Left lung (tissue), 10 donors: ENCODE results near the gene SFI1. TPM values are rescaled to one million over a fixed set of nuclear protein-coding genes. Genes with fewer than 3 reads are reported as not detected.
"Not testable (repeated sequence)": the region's sequence is repeated elsewhere in the genome, so short reads cannot be mapped to it uniquely, and the experiment has no call there.

ENCODE experiments used
- ATAC-seq: fragments of 200-7000 bp; cut with Tn5 transposase; one replicate; pipeline ENCODE4 v1.9.1; 2020; ENCODE audit warnings: moderate library complexity
- DNase-seq, 4 donors: peaks; one replicate each; pipeline ENCODE4 v3.0.0-alpha.2; 2013 to 2020
- H3K27ac ChIP-seq, 2 donors: fragments of 200-600 bp; sonication (generic) in 1 of 2; one replicate each; pipeline versions ENCODE4 v1.5.0 to v1.8.0; 2020 to 2021
- H3K27me3 ChIP-seq, 2 donors: fragments of 200-600 bp; sonication (generic) in 1 of 2; one replicate each; pipeline versions ENCODE4 v1.5.0 to v1.8.0; 2020 to 2021
- H3K36me3 ChIP-seq, 2 donors: fragments of 200-600 bp; sonication (generic) in 1 of 2; one replicate each; pipeline versions ENCODE4 v1.5.0 to v1.8.0; 2020 to 2021
- H3K4me1 ChIP-seq, 2 donors: fragments of 200-600 bp; one replicate each; pipeline ENCODE4 v1.8.0; 2021
- H3K4me3 ChIP-seq, 2 donors: fragments of 200-600 bp; sonication (generic) in 1 of 2; one replicate each; pipeline versions ENCODE4 v1.5.0 to v1.8.0; 2020 to 2021; ENCODE audit warnings: mild to moderate bottlenecking in 1 of 2
- H3K9me3 ChIP-seq, 2 donors: fragments of 200-600 bp; sonication (generic) in 1 of 2; one replicate each; pipeline versions ENCODE4 v1.5.0 to v1.8.0; 2020 to 2021
- CTCF ChIP-seq, 2 donors: fragments of 200-600 bp; sonication (generic) in 1 of 2; IDR thresholded peaks; one replicate each; pipeline versions ENCODE4 v1.5.0 to v1.8.0; 2021; ENCODE audit warnings: antibody characterized with exemption in 2 of 2
- intact Hi-C, 2 donors: fragments of 100-400 bp; cut with DNase I; formaldehyde crosslinking; loops; one replicate each; pipeline versions ENCODE4 v1.11.2 to v1.14.2; 2022
- polyA plus RNA-seq, 6 donors: library from polyadenylated mRNA; unstranded; fragments of 120-200 nt; gene quantifications; one replicate each; pipeline ENCODE4 v1.2.1, GENCODE V29; 2013; ENCODE audit not compliant: insufficient read length in 6 of 6
- total RNA-seq, 2 donors: library from RNA; stranded (reverse); fragmentation: NEBNext Ultra II Directional; extraction: Animal tissue kit (Norgen Biotek cat#: 25700); gene quantifications; one replicate each; pipeline ENCODE4 v1.2.1, GENCODE V29; 2021
- donor health status: DM: no; HTN: yes; CAD: no.
- donor health status: DM: no; HTN: no; CAD: no.

Gene SFI1
- total and polyA plus RNA-seq, 8 donors: 27.6 to 40.7 (median 35.2) TPM

- H3K4me3 ChIP-seq: no peak overlapping the region
- no peaks in the 10 kb centered on the region for H3K9me3 ChIP-seq
- intact Hi-C loops: no loop called here
Measured at GRCh38 chr22:31652911-31653684, 156.8 kb downstream of the SFI1 start.

GRCh38 chr22:31653944-31654343 is 157.6 kb downstream of the SFI1 start:
- TF ChIP-seq CTCF (IDR thresholded peaks at IDR 0.05): no peak
- DNase-seq: no peak
- intact Hi-C loops: no loop called here
- peaks cover 0 to 4% of the 10 kb centered on the region in 2 donors for H3K36me3 ChIP-seq
- H3K4me1 ChIP-seq: peaks cover 0 to 32% of the 10 kb centered on the region in 2 donors
- no peak overlapping the region for H3K4me3 ChIP-seq
- H3K9me3 ChIP-seq: no peaks in the 10 kb centered on the region
- ATAC-seq: no peak
- no peaks in the 10 kb centered on the region for H3K27me3 ChIP-seq
- H3K27ac ChIP-seq: no peak overlapping the region

More at GRCh38 chr22:31652911-31653684, 156.8 kb downstream of the SFI1 start:
- ATAC-seq (no peak), DNase-seq (no peak)
- no peak for TF ChIP-seq CTCF (IDR thresholded peaks at IDR 0.05)
- Histone ChIP-seq H3K4me1 (peaks cover 0 to 32% of the 10 kb centered on the region in 2 donors), H3K36me3 (peaks cover 0 to 11% of the 10 kb centered on the region in 2 donors), H3K27me3 (no peaks in the 10 kb centered on the region), H3K27ac (no peak overlapping the region)

- H3K27ac ChIP-seq: no peak overlapping the region
- H3K9me3 ChIP-seq: no peaks in the 10 kb centered on the region
- H3K27me3 ChIP-seq: no peaks in the 10 kb centered on the region
- H3K36me3 ChIP-seq: peaks cover 0 to 2% of the 10 kb centered on the region in 2 donors
- ATAC-seq: no peak
- TF ChIP-seq CTCF (IDR thresholded peaks at IDR 0.05): no peak
- intact Hi-C loops: no loop called here
- no peak overlapping the region for H3K4me3 ChIP-seq
- no peak for DNase-seq
- H3K4me1 ChIP-seq: peaks cover 0 to 32% of the 10 kb centered on the region in 2 donors
Measured at GRCh38 chr22:31654408-31654807, 158.1 kb downstream of the SFI1 start.

GRCh38 chr22:31659246-31659645 is 162.9 kb downstream of the SFI1 start:
- H3K36me3 ChIP-seq: no peaks in the 10 kb centered on the region
- H3K27ac ChIP-seq: no peak overlapping the region
- H3K9me3 ChIP-seq: no peaks in the 10 kb centered on the region
- no peak for TF ChIP-seq CTCF (IDR thresholded peaks at IDR 0.05)
- peaks cover 8 to 23% of the 10 kb centered on the region in 2 donors for H3K4me1 ChIP-seq
- H3K27me3 ChIP-seq: no peaks in the 10 kb centered on the region
- intact Hi-C loops: no loop called here
- ATAC-seq: no peak
- no peak overlapping the region for H3K4me3 ChIP-seq
- no peak for DNase-seq

GRCh38 chr22:31660860-31661341 is 164.6 kb downstream of the SFI1 start:
- H3K27me3 ChIP-seq, intact Hi-C loops, H3K9me3 ChIP-seq, ATAC-seq, DNase-seq, H3K36me3 ChIP-seq: not testable (repeated sequence)
- Histone ChIP-seq H3K4me3 (peak overlapping the region; percentile 78 to 98), H3K27ac (peak overlapping the region in 1 of 2 donors; percentile 80), H3K4me1 (peaks cover 8 to 32% of the 10 kb centered on the region in 2 donors)
